Stimulated activated naive CD8-positive, alpha-beta T cell treated with anti-CD3 and anti-CD28 coated beads, Interleukin-15, Interleukin-2, amounts not matched to agents 100 U/mL and 50 U/mL, for 24 hours (primary cell): ENCODE data around the gene ECE2.
A peak's percentile ranks its signal among the peaks of the same experiment; 100 is the strongest.
"Not testable (repeated sequence)": the region's sequence is repeated elsewhere in the genome, so short reads cannot be mapped to it uniquely, and the experiment has no call there.

Experiments
- ATAC-seq: fragments of 150-1000 bp; cut with Tn5 transposase; one replicate; pipeline ENCODE4 v1.10.0; 2021
- DNase-seq: peaks from one replicate; pipeline ENCODE4 v3.0.0; 2021

ECE2 gene

GRCh38 chr3:184267249-184267648 is 8.6 kb upstream of the ECE2 start:
- ATAC-seq, DNase-seq: not testable (repeated sequence)

DNA sequence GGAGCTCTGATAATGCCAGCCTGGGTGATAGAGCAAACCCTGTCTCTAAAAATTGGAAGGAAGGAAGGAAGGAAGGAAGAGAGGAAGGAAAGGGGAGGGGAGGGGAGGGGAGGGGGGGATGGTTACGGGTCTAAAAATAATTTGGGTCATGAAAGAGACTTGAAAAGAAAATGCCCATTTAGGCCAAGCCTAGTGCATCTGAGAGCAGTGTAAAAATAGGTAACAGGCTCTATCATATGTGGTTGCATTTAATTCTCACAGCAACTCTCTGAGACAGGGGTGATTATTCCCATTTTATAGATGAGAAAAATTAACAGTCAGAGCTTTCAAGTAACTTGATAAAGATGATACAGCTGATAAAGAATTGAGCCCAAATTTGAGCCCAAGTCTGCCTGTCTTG is 3.6 kb upstream of the ECE2 start:
- no peak for DNase-seq
- ATAC-seq, result no peak

- ATAC-seq, result peak; percentile 28
- no peak for DNase-seq
Observed at GRCh38 chr3:184275381-184275701, 481 bp upstream of the ECE2 start.

GRCh38 chr3:184277366-184277765 is 1.5 kb downstream of the ECE2 start:
- no peak for ATAC-seq
- no peak for DNase-seq

GRCh38 chr3:184282941-184283340 is 7.1 kb downstream of the ECE2 start:
- DNase-seq, result no peak
- no peak for ATAC-seq

DNA sequence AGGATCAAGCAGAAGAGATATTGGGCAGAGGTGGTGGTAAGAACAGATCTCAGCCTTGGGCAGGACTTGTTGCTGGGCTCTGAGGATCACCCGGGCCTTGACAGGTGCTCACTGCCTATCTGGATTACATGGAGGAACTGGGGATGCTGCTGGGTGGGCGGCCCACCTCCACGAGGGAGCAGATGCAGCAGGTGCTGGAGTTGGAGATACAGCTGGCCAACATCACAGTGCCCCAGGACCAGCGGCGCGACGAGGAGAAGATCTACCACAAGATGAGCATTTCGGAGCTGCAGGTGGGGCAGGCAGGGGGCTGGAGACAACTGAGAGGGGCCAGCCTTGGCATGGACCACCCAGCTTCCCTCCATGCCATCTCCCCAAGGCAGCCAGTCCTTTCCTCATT is 7.9 kb downstream of the ECE2 start:
- ATAC-seq (no peak), DNase-seq (no peak)

GRCh38 chr3:184284696-184285095 is 8.9 kb downstream of the ECE2 start:
- peak; percentile 27 for DNase-seq
- ATAC-seq, result peak; percentile 25

- ATAC-seq (peak; percentile 65), DNase-seq (peak; percentile 79)
Observed at GRCh38 chr3:184289426-184289938, 13.7 kb downstream of the ECE2 start.

DNA sequence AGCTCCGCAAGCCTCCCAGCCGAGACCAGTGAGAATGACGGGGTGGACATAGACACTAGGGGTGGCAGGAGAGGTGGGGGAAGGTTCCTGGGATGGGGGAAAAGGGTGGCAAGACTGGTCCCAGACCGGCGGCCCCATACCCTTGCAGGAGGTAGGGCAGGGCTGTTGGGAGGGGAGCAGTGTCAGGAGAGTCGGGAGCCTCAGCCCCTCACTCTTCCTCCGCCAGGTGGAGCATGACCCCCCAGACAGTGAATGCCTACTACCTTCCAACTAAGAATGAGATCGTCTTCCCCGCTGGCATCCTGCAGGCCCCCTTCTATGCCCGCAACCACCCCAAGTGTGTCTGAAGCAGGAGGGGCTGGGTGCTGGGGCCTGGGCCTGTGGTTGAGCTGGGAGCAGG is 14.5 kb downstream of the ECE2 start:
- DNase-seq (no peak), ATAC-seq (no peak)

DNA sequence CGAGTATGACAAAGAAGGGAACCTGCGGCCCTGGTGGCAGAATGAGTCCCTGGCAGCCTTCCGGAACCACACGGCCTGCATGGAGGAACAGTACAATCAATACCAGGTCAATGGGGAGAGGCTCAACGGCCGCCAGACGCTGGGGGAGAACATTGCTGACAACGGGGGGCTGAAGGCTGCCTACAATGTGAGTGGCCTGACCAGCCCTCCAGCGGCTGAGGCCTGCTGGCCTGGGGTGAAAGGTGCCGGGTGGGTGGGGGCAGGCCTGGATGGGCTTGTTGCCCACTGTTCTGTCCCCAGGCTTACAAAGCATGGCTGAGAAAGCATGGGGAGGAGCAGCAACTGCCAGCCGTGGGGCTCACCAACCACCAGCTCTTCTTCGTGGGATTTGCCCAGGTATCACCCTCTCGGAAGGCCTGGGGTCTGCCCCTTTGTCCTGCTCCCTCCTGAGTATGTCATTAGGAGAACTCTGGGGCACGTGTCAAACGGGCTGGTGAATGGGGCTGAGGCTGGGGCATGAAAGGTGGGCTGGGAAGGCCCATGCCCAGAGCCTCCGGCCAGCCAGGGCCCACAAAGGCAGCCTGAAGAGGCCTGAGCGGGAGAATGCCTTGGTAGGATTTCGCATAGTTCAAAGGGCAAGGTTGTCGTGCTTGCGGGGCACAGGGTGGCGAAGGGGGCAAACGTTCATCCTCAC is 15.4 kb downstream of the ECE2 start:
- ATAC-seq (no peak), DNase-seq (no peak)

GRCh38 chr3:184291738-184292445 is 16.1 kb downstream of the ECE2 start:
- ATAC-seq (no peak), DNase-seq (no peak)

DNA sequence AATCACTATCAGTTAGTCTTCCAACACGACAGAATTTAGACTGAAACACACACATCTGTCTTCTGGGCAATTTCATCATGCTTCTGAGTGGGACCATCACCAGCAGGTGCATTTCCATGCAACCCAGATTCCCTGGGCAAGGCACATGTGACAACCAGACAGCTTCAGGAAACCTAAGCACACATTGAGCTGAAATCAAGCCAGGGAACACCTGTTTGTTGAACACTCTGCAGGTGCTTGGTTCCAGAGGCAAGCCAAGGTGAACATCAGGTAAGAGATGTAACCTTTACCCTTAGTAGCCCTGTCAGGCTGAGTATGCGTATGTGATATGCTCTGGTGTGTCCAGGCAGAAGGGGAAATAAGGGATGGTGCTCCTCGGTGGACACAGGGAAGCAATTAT is 19.9 kb downstream of the ECE2 start:
- no peak for ATAC-seq

GRCh38 chr3:184296616-184297015 is 20.8 kb downstream of the ECE2 start:
- ATAC-seq (no peak), DNase-seq (no peak)

More for the DNA sequence above, 19.9 kb downstream of the ECE2 start:
- DNase-seq, result no peak

DNA sequence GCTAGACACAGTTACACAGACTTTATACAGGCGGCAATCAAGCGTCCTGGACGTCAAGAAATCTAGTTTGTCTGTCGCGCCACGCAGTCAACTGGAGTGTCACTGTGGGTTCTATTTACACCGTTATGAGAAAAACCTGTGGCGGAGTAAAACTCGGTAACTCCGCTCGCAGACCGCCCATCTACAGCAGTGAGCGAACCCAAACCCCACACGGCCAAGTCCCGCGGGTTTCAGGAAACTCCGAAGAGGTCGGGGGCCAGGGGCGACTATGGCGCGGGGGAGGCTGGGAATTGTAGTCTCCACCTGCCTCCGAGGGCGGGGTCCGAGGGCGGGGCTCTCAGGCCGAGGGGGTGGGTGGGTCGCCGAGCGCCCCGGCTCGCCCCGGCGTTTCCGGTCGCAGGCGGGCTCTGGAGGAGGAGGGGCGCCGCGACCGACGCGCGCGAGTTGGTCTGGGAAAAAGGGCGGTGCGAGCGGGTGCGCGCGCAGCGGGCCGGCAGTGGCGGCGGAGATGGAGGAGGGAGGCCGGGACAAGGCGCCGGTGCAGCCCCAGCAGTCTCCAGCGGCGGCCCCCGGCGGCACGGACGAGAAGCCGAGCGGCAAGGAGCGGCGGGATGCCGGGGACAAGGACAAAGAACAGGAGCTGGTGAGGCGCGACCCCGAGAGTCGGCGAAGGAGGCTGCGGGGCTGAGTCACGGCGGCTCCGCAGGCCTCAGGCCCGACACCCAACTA is 23.1 kb downstream of the ECE2 start, which contains the start of gene PSMD2:
TSS of gene PSMD2 (plus strand) at position 483 of the 729 bp plus-strand sequence. CDS start at position 509, 26 bp downstream.
- ATAC-seq, result peak; percentile 96
- DNase-seq, result peak; percentile 99

- DNase-seq, result no peak
- ATAC-seq, result peak; percentile 1
Observed at GRCh38 chr3:184299488-184300377, 23.9 kb downstream of the ECE2 start.

- no peak for ATAC-seq
- DNase-seq, result no peak
Observed at GRCh38 chr3:184300378-184300720, 24.5 kb downstream of the ECE2 start.

DNA sequence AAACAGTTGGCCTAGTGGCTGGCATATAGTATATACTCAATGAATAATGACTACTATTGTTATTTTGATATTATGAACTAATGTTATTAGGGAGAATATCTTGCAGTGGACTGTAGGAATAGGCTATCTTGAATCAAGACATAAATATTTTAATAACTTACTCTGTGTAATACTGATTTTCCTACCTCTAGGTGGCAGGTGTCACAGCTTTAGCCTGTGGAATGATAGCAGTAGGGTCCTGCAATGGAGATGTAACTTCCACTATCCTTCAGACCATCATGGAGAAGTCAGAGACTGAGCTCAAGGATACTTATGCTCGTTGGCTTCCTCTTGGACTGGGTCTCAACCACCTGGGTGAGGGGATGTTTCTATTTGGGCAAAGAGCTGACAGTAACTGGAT is 29.8 kb downstream of the ECE2 start:
- DNase-seq (no peak), ATAC-seq (peak; percentile 36)

DNA sequence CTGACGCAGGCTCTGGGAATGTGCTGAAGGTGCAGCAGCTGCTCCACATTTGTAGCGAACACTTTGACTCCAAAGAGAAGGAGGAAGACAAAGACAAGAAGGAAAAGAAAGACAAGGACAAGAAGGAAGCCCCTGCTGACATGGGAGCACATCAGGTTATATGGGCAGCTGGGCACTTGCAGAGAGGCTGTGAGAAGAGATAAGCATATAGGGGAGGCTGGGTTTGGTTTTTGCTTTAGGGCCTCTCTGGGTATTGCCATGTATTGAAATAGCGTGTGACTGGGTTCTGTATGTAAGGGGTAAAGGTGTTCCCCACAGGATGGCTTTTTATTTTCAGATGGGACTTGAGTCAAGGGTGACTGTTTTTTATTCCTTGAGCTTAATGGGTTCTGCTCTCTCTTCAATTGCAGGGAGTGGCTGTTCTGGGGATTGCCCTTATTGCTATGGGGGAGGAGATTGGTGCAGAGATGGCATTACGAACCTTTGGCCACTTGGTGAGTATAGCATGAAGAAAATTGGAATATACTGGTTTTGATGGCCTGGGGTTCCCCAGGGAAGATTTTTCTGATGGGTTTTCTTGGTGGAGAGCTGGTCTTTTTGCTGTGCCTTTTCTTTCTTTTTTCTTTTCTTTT is 30.6 kb downstream of the ECE2 start:
- DNase-seq, result no peak
- ATAC-seq, result no peak

- ATAC-seq, result no peak
- DNase-seq, result no peak
Observed at GRCh38 chr3:184307915-184308314, 32.1 kb downstream of the ECE2 start.

DNA sequence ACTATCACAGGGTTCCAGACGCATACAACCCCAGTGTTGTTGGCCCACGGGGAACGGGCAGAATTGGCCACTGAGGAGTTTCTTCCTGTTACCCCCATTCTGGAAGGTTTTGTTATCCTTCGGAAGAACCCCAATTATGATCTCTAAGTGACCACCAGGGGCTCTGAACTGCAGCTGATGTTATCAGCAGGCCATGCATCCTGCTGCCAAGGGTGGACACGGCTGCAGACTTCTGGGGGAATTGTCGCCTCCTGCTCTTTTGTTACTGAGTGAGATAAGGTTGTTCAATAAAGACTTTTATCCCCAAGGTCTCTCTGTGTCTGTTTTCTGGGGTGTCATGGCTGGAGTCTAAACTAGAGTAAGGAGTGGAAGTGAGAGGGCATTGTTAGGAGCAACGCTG is 32.9 kb downstream of the ECE2 start:
- DNase-seq, result no peak
- no peak for ATAC-seq

- no peak for ATAC-seq
- DNase-seq, result no peak
Observed at GRCh38 chr3:184311633-184312032, 35.8 kb downstream of the ECE2 start.

- DNase-seq, result peak; percentile 95
- peak; percentile 89 for ATAC-seq
Observed at GRCh38 chr3:184314363-184314699, 38.5 kb downstream of the ECE2 start, which contains the start of gene EIF4G1. Gene EIF4G1 (plus strand): TSS chr3:184314606. CDS start chr3:184315797, 1,191 bp downstream.
